Measurements from ENCODE around the gene ZDHHC12.

Gene ZDHHC12

GRCh38 chr9:128707446-128707845 lies 16.5 kb downstream of the ZDHHC12 start:
- TF ChIP-seq CTCF (IDR thresholded peaks at IDR 0.05; ENCODE audit: unreplicated experiment in 3 of 3) = no peak
- H3K4me1 Mint-ChIP-seq = no peaks in the 10 kb centered on the region
- H3K4me3 Mint-ChIP-seq = no peak overlapping the region
- H3K27me3 Mint-ChIP-seq (ENCODE audit: low read depth) = no peaks in the 10 kb centered on the region
- H3K27ac Mint-ChIP-seq = no peak overlapping the region
- peaks cover 7% of the 10 kb centered on the region for H3K36me3 Mint-ChIP-seq (ENCODE audit: low read depth)
- no peaks in the 10 kb centered on the region for H3K9me3 Mint-ChIP-seq

GRCh38 chr9:128706671-128707381 lies 17.1 kb downstream of the ZDHHC12 start:
- no peaks in the 10 kb centered on the region for H3K9me3 Mint-ChIP-seq
- no peak for TF ChIP-seq CTCF (IDR thresholded peaks at IDR 0.05; ENCODE audit: unreplicated experiment in 3 of 3)
- H3K4me1 Mint-ChIP-seq = peaks cover 5% of the 10 kb centered on the region
- H3K4me3 Mint-ChIP-seq = no peak overlapping the region
- H3K27me3 Mint-ChIP-seq (ENCODE audit: low read depth) = no peaks in the 10 kb centered on the region
- H3K27ac Mint-ChIP-seq = no peak overlapping the region
- H3K36me3 Mint-ChIP-seq (ENCODE audit: low read depth) = peaks cover 4% of the 10 kb centered on the region

- peaks cover 5% of the 10 kb centered on the region for H3K4me1 Mint-ChIP-seq
- no peak for TF ChIP-seq CTCF (IDR thresholded peaks at IDR 0.05; ENCODE audit: unreplicated experiment in 3 of 3)
Measured at GRCh38 chr9:128706045-128706444, 17.9 kb downstream of the ZDHHC12 start.

GRCh38 chr9:128705051-128705965 lies 18.6 kb downstream of the ZDHHC12 start:
- Mint-ChIP-seq H3K9me3 (no peaks in the 10 kb centered on the region), H3K27ac (no peak overlapping the region), H3K27me3 (ENCODE audit: low read depth) (no peaks in the 10 kb centered on the region), H3K36me3 (ENCODE audit: low read depth) (peaks cover 4% of the 10 kb centered on the region), H3K4me3 (peak overlapping the region in 1 of 3 experiments; percentile 16), H3K4me1 (peaks cover 5% of the 10 kb centered on the region)
- no peak for TF ChIP-seq CTCF (IDR thresholded peaks at IDR 0.05; ENCODE audit: unreplicated experiment in 3 of 3)

More at GRCh38 chr9:128706045-128706444, 17.9 kb downstream of the ZDHHC12 start:
- Mint-ChIP-seq H3K27ac (no peak overlapping the region), H3K4me3 (no peak overlapping the region), H3K36me3 (ENCODE audit: low read depth) (peaks cover 4% of the 10 kb centered on the region), H3K27me3 (ENCODE audit: low read depth) (no peaks in the 10 kb centered on the region), H3K9me3 (no peaks in the 10 kb centered on the region)

GRCh38 chr9:128704356-128704670 lies 19.6 kb downstream of the ZDHHC12 start:
- Mint-ChIP-seq H3K9me3 (no peaks in the 10 kb centered on the region), H3K4me3 (peak overlapping the region; percentile 60 to 69 (median 67)), H3K4me1 (peaks cover 5% of the 10 kb centered on the region), H3K27ac (no peak overlapping the region), H3K27me3 (ENCODE audit: low read depth) (no peaks in the 10 kb centered on the region), H3K36me3 (ENCODE audit: low read depth) (no peaks in the 10 kb centered on the region)
- TF ChIP-seq CTCF (IDR thresholded peaks at IDR 0.05; ENCODE audit: unreplicated experiment in 3 of 3) = no peak
